Cardiac ventricle fibroblast (primary cell): Measurements from ENCODE around the gene SART1. TPM values are rescaled to one million over a fixed set of nuclear protein-coding genes. Genes with fewer than 3 reads are reported as not detected.

Source experiments
- total RNA-seq: library from RNA; depleted of rRNA; stranded (reverse); fragments of >200 nt; gene quantifications from 2 replicates; pipeline ENCODE4 v1.2.3, GENCODE V29; 2015

SART1 gene
- total RNA-seq = 47.9 and 101 TPM in 2 replicates

GRCh38 chr11:65961267-65962140, at the start of gene SART1:
Gene SART1 (plus strand): TSS chr11:65961734. CDS start chr11:65961781, 47 bp downstream.

GRCh38 chr11:65918211-65919140, 43.1 kb upstream of the SART1 start, which contains the start of gene C11orf68:
Gene C11orf68 (minus strand): TSS chr11:65919062. CDS start chr11:65919031, 31 bp downstream.

GRCh38 chr11:65919141-65919572, 42.4 kb upstream of the SART1 start, which contains the start of gene DRAP1:
Gene DRAP1 (plus strand): TSS chr11:65919426. CDS start chr11:65919502, 76 bp downstream.

GRCh38 chr11:65945430-65945911, 16.1 kb upstream of the SART1 start, which contains the start of gene TSGA10IP:
Gene TSGA10IP (plus strand): TSS chr11:65945480. CDS start chr11:65945676, 196 bp downstream.

GRCh38 chr11:66001942-66002647, 40.6 kb downstream of the SART1 start, which contains the start of the genes BANF1 and EIF1AD:
Gene BANF1 (plus strand): TSS chr11:66002503. CDS start chr11:66003251, 748 bp downstream.
Gene EIF1AD (minus strand): TSS chr11:66002157. CDS start chr11:66000389, 1,768 bp downstream.

GRCh38 chr11:66011785-66012303, 50.3 kb downstream of the SART1 start, which contains the start of gene CST6:
Gene CST6 (plus strand): TSS chr11:66012008. CDS start chr11:66012045, 37 bp downstream.

GRCh38 chr11:66026017-66026529, 64.5 kb downstream of the SART1 start, which contains the start of gene CATSPER1:
Gene CATSPER1 (minus strand): TSS chr11:66026479. CDS start chr11:66026379, 100 bp downstream.

Other genes starting within 250 kb of the SART1 start
- gene KAT5, start 249.5 kb upstream of the SART1 start, total RNA-seq = 28.4 and 32.0 TPM in 2 replicates
- 90.9 and 134 TPM in 2 replicates for gene RNASEH2C, start 240.9 kb upstream of the SART1 start, total RNA-seq
- 11.8 and 12.2 TPM in 2 replicates for gene AP5B1, start 180.8 kb upstream of the SART1 start, total RNA-seq
- not detected in 2 replicates for gene OVOL1, start 174.7 kb upstream of the SART1 start, total RNA-seq
- 3.4 and 3.9 TPM in 2 replicates for gene SNX32, start 127.8 kb upstream of the SART1 start, total RNA-seq
- gene CFL1, start 103.6 kb upstream of the SART1 start, total RNA-seq = 687 and 730 TPM in 2 replicates
- gene MUS81, start 101.3 kb upstream of the SART1 start, total RNA-seq = 16.9 and 27.2 TPM in 2 replicates
- 164 and 229 TPM in 2 replicates for gene EFEMP2, start 88.9 kb upstream of the SART1 start, total RNA-seq
- 2.4 TPM in 1 of 2 replicates, not detected in the other for gene CTSW, start 81.9 kb upstream of the SART1 start, total RNA-seq
- 104 and 109 TPM in 2 replicates for gene FIBP, start 73.3 kb upstream of the SART1 start, total RNA-seq
- gene CCDC85B, start 71.1 kb upstream of the SART1 start, total RNA-seq = 122 and 131 TPM in 2 replicates
- gene FOSL1, start 61.3 kb upstream of the SART1 start, total RNA-seq = 19.4 and 22.3 TPM in 2 replicates
- 22.6 and 30.1 TPM in 2 replicates for gene C11orf68, start 42.7 kb upstream of the SART1 start, total RNA-seq
- 145 and 147 TPM in 2 replicates for gene DRAP1, start 42.3 kb upstream of the SART1 start, total RNA-seq
- not detected in 2 replicates for gene TSGA10IP, start 16.3 kb upstream of the SART1 start, total RNA-seq
- 20.5 and 21.6 TPM in 2 replicates for gene EIF1AD, start 40.4 kb downstream of the SART1 start, total RNA-seq
- gene BANF1, start 40.8 kb downstream of the SART1 start, total RNA-seq = 56.4 and 64.6 TPM in 2 replicates
- gene CST6, start 50.3 kb downstream of the SART1 start, total RNA-seq = 0.20 and 0.87 TPM in 2 replicates
- not detected in 2 replicates for gene CATSPER1, start 64.7 kb downstream of the SART1 start, total RNA-seq
- not detected in 2 replicates for gene GAL3ST3, start 87.4 kb downstream of the SART1 start, total RNA-seq
- 109 and 119 TPM in 2 replicates for gene SF3B2, start 90.6 kb downstream of the SART1 start, total RNA-seq
- 45.5 and 51.7 TPM in 2 replicates for gene PACS1, start 108.5 kb downstream of the SART1 start, total RNA-seq